Sigmoid colon (tissue), 4 donors: Measurements from ENCODE around the gene SIM1.

Experiments used
- CTCF ChIP-seq, 4 experiments: fragments of 450-650 bp in 3 of 4; fragments of 200-600 bp in 1 of 4; IDR thresholded peaks; one replicate each; pipeline ENCODE4 v1.5.1; 2016 to 2019; ENCODE audit warnings: antibody characterized with exemption in 4 of 4, mild to moderate bottlenecking in 3 of 4, moderate library complexity in 2 of 4
- EP300 ChIP-seq, 4 donors: sonication (generic); formaldehyde crosslinking; IDR thresholded peaks; one replicate each; pipeline ENCODE4 v1.6.1; 2017; ENCODE audit warnings: antibody characterized with exemption in 4 of 4

GRCh38 chr6:100363651-100364050 lies 101.1 kb downstream of the SIM1 start:
- TF ChIP-seq EP300 (IDR thresholded peaks at IDR 0.05) (no peak), CTCF (IDR thresholded peaks at IDR 0.05) (no peak)
